BE2C (cell line): ENCODE measurements around the gene USP4.
A peak's percentile ranks its signal among the peaks of the same experiment; 100 is the strongest.
"Not testable (repeated sequence)": the region's sequence is repeated elsewhere in the genome, so short reads cannot be mapped to it uniquely, and the experiment has no call there.

Source experiments
- DNase-seq: peaks from one replicate; pipeline ENCODE4 v3.0.0-alpha.2; 2020
- H3K27me3 ChIP-seq: fragments of 250-450 bp; sonication (Bioruptor Pico); 2 replicates; pipeline ENCODE4 v1.5.1; 2020; ENCODE audit warnings: mild to moderate bottlenecking
- H3K36me3 ChIP-seq: fragments of 250-450 bp; sonication (Bioruptor Pico); 2 replicates; pipeline ENCODE4 v1.5.1; 2020; ENCODE audit warnings: mild to moderate bottlenecking
- H3K4me1 ChIP-seq: fragments of 250-450 bp; sonication (Bioruptor Pico); 2 replicates; pipeline ENCODE4 v1.5.1; 2020
- H3K4me3 ChIP-seq: 2 replicates; pipeline ENCODE4 v1.5.1; 2011; ENCODE audit warnings: low read depth, low read length
- H3K9me3 ChIP-seq: fragments of 250-450 bp; sonication (Bioruptor Pico); 2 replicates; pipeline ENCODE4 v1.5.1; 2020
- TF ChIP-seq, protein P1 (sequence below): IDR thresholded peaks from 2 replicates; pipeline ENCODE4 v1.5.1; 2012; ENCODE audit warnings: mild to moderate bottlenecking, low read depth, low read length

Gene USP4

GRCh38 chr3:49341996-49342395, 2.1 kb upstream of the USP4 start:
- TF ChIP-seq, protein P1, sequence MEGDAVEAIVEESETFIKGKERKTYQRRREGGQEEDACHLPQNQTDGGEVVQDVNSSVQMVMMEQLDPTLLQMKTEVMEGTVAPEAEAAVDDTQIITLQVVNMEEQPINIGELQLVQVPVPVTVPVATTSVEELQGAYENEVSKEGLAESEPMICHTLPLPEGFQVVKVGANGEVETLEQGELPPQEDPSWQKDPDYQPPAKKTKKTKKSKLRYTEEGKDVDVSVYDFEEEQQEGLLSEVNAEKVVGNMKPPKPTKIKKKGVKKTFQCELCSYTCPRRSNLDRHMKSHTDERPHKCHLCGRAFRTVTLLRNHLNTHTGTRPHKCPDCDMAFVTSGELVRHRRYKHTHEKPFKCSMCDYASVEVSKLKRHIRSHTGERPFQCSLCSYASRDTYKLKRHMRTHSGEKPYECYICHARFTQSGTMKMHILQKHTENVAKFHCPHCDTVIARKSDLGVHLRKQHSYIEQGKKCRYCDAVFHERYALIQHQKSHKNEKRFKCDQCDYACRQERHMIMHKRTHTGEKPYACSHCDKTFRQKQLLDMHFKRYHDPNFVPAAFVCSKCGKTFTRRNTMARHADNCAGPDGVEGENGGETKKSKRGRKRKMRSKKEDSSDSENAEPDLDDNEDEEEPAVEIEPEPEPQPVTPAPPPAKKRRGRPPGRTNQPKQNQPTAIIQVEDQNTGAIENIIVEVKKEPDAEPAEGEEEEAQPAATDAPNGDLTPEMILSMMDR: no peak
- DNase-seq: no peak
- Histone ChIP-seq H3K9me3 (no peaks in the 10 kb centered on the region), H3K4me1 (no peaks in the 10 kb centered on the region), H3K27me3 (no peaks in the 10 kb centered on the region), H3K4me3 (no peak overlapping the region), H3K36me3 (no peaks in the 10 kb centered on the region)

- Histone ChIP-seq H3K4me1 (no peaks in the 10 kb centered on the region), H3K4me3 (peak overlapping the region; percentile 71), H3K36me3 (no peaks in the 10 kb centered on the region; the same call in 1 of the 2 replicates), H3K27me3 (no peaks in the 10 kb centered on the region), H3K9me3 (no peaks in the 10 kb centered on the region)
- peak; percentile 24 for DNase-seq
- TF ChIP-seq, protein P1: no peak
These were observed 292 bp downstream of the USP4 start for GRCh38 chr3:49339581-49339940.

DNA sequence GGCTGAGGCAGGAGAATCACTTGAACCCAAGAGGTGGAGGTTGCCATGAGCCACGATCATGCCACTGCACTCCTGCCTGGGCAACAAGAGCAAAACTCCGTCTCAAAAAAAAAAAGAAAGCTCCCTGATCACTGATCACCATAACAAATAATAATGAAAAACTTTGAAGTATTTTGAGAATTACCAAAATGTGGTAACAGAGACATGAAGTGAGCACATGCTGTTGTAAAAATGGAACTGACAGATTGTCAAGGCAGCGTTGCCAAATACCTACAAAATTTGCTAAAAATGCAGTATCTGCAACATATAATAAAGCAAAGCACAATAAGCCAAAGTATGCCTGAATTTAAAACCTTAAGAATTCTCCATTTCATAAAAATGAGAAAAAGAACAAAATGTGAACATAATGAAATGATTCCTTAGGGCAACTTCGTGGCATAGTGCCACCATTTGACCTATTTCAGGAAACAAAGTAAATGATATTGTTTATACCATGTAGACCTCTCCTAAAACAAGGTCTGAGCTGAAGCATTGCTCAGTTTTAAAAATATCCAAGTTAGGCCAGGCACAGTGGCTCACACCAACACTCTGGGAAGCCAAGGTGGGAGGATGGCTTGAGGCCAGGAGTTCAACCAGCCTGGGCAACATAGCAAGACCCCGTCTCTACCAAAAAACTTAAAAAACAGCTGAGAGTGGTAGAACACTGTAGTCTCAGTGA, 5.8 kb downstream of the USP4 start:
- TF ChIP-seq, protein P1: no peak
- Histone ChIP-seq H3K36me3 (no peaks in the 10 kb centered on the region; the same call in 1 of the 2 replicates), H3K9me3 (no peaks in the 10 kb centered on the region), H3K27me3 (no peaks in the 10 kb centered on the region), H3K4me1 (no peaks in the 10 kb centered on the region), H3K4me3 (no peak overlapping the region)
- DNase-seq: no peak

- Histone ChIP-seq H3K36me3 (no peaks in the 10 kb centered on the region; the same call in 1 of the 2 replicates), H3K27me3 (no peaks in the 10 kb centered on the region), H3K9me3 (no peaks in the 10 kb centered on the region), H3K4me3 (no peak overlapping the region), H3K4me1 (no peaks in the 10 kb centered on the region)
- TF ChIP-seq, protein P1: no peak
- DNase-seq: no peak
These were observed 6.8 kb downstream of the USP4 start for GRCh38 chr3:49333091-49333490.

GRCh38 chr3:49329186-49329585, 10.7 kb downstream of the USP4 start:
- Histone ChIP-seq H3K36me3 (peaks cover 5% of the 10 kb centered on the region; the same call in 1 of the 2 replicates), H3K27me3 (no peaks in the 10 kb centered on the region), H3K9me3 (no peaks in the 10 kb centered on the region), H3K4me1 (no peaks in the 10 kb centered on the region), H3K4me3 (no peak overlapping the region)
- TF ChIP-seq, protein P1: no peak
- no peak for DNase-seq

DNA sequence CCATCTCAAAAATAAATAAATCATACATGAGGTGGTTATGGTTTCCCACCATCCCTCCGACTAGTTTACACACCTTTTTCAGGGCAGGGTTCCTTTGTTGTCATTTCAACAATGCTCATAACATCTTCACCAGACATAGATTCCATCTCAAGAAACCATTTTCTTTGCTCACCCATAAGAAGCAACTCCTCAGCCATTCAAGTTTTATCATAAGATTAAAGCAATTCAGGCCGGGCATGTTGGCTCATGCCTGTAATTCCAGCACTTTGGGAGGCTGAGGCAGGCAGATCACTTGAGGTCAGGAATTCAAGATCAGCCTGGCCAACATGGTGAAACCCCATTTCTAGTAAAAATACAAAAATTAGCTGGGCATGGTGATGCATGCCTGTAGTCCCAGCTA, 11.5 kb downstream of the USP4 start:
- not testable (repeated sequence) for H3K4me3 ChIP-seq, H3K27me3 ChIP-seq, H3K4me1 ChIP-seq, H3K36me3 ChIP-seq, H3K9me3 ChIP-seq, DNase-seq
